PC-9 (cell line): Measurements from ENCODE around the gene MXD1. TPM values are rescaled to one million over a fixed set of nuclear protein-coding genes. Genes with fewer than 3 reads are reported as not detected.

Experiments used
- BruUV-seq: library from RNA; stranded (reverse); fragments of 400-500 nt; replicated peaks from 2 replicates; lab custom pipeline; 2021; lab: Mats Ljungman, UMichigan
- CTCF ChIA-PET: fragments of 300-600 bp; sonication (Branson Sonifier 250); formaldehyde crosslinking; loops from one replicate; lab custom pipeline; 2022; ENCODE audit warnings: antibody characterized with exemption; lab: Charles Lee
- POLR2A ChIA-PET: fragments of 300-600 bp; sonication (Branson Sonifier 250); formaldehyde crosslinking; loops from one replicate; lab custom pipeline; 2022; ENCODE audit warnings: antibody characterized with exemption; ENCODE audit not compliant: unreplicated experiment; lab: Charles Lee
- DNase-seq, 2 experiments: peaks; one replicate each; pipeline versions ENCODE4 v3.0.0 to v3.0.0-alpha.2; 2015 to 2022; ENCODE audit warnings: mixed read lengths in 1 of 2
- H2AFZ ChIP-seq: fragments of 200-600 bp; sonication (generic); 2 replicates; pipeline ENCODE4 v1.8.1; 2017; ENCODE audit warnings: antibody characterized with exemption
- H3F3A ChIP-seq: fragments of 200-600 bp; sonication (generic); 2 replicates; pipeline ENCODE4 v1.8.1; 2017; ENCODE audit warnings: antibody characterized with exemption, mild to moderate bottlenecking, low read depth; ENCODE audit not compliant: insufficient read depth
- H3K27ac ChIP-seq: fragments of 200-600 bp; sonication (generic); 2 replicates; pipeline ENCODE4 v1.6.1; 2016; ENCODE audit warnings: mixed run types
- H3K27me3 ChIP-seq: fragments of 200-600 bp; sonication (generic); 2 replicates; pipeline ENCODE4 v1.6.1; 2016; ENCODE audit warnings: low read depth, mixed run types; ENCODE audit not compliant: insufficient read depth
- H3K36me3 ChIP-seq: fragments of 200-600 bp; sonication (generic); 2 replicates; pipeline ENCODE4 v1.6.1; 2016; ENCODE audit warnings: low read depth, mixed run types
- H3K4me1 ChIP-seq: fragments of 200-600 bp; sonication (generic); replicated peaks from 2 replicates; pipeline ENCODE4 v1.6.1; 2016; ENCODE audit warnings: mixed run types; ENCODE audit not compliant: insufficient read depth
- H3K4me2 ChIP-seq: fragments of 200-600 bp; sonication (generic); 2 replicates; pipeline ENCODE4 v1.6.1; 2017; ENCODE audit warnings: mixed run types
- H3K4me3 ChIP-seq: fragments of 200-600 bp; sonication (generic); 2 replicates; pipeline ENCODE4 v1.6.1; 2016; ENCODE audit warnings: mixed run types
- H3K79me2 ChIP-seq: fragments of 200-600 bp; sonication (generic); 2 replicates; pipeline ENCODE4 v1.6.1; 2017; ENCODE audit warnings: low read depth, mixed run types
- H3K9me2 ChIP-seq: fragments of 200-600 bp; sonication (generic); 2 replicates; pipeline ENCODE4 v1.8.1; 2017; ENCODE audit warnings: mild to moderate bottlenecking; ENCODE audit not compliant: insufficient read depth
- H3K9me3 ChIP-seq: fragments of 200-600 bp; sonication (generic); 2 replicates; pipeline ENCODE4 v1.8.1; 2016; ENCODE audit warnings: low read depth; ENCODE audit not compliant: insufficient read depth
- H4K20me1 ChIP-seq: fragments of 200-600 bp; sonication (generic); 2 replicates; pipeline ENCODE4 v1.8.1; 2017; ENCODE audit not compliant: insufficient read depth
- CTCF ChIP-seq: fragments of 200-600 bp; sonication (generic); conservative IDR thresholded peaks from 2 replicates; pipeline ENCODE4 v1.6.1; 2017; ENCODE audit warnings: mixed run types, antibody characterized with exemption, mild to moderate bottlenecking, moderate library complexity
- EZH2 ChIP-seq: fragments of 200-600 bp; sonication (generic); IDR thresholded peaks from 2 replicates; pipeline ENCODE4 v1.8.0; 2017; ENCODE audit warnings: antibody characterized with exemption, low read depth
- intact Hi-C: fragments of 100-400 bp; cut with micrococcal nuclease; formaldehyde crosslinking; loops from one replicate; pipeline ENCODE4 v1.10.0; 2022; ENCODE audit not compliant: unreplicated experiment
- total RNA-seq: library from RNA; stranded (reverse); gene quantifications from 2 replicates; pipeline ENCODE4 v1.2.3, GENCODE V29; 2021

The MXD1 gene
- total RNA-seq, 1 experiment from 2014 or later: 8.8 TPM

- intact Hi-C loops: loop anchor here (5.0 kb wide), 1 partner anchor 63 kb away; no protein-coding TSS in a partner anchor
Measured at GRCh38 chr2:69934614-69934908, 19.7 kb downstream of the MXD1 start.

GRCh38 chr2:69935011-69935410, 20.1 kb downstream of the MXD1 start:
- H3K4me2 ChIP-seq: peak overlapping the region; percentile 61; the same call in 1 of the 2 replicates
- H3K4me1 ChIP-seq: peaks cover 35% of the 10 kb centered on the region
- no peaks in the 10 kb centered on the region for H3K9me3 ChIP-seq
- no peak overlapping the region for H3K4me3 ChIP-seq
- no TSS peak for BruUV-seq
- intact Hi-C loops: no loop called here
- CTCF ChIA-PET: no interaction called here
- TF ChIP-seq EZH2 (no peak), CTCF (no peak)
- no peaks in the 10 kb centered on the region for H4K20me1 ChIP-seq
- H3K36me3 ChIP-seq: peaks cover 43% of the 10 kb centered on the region
- peaks cover 15% of the 10 kb centered on the region; the same call in 1 of the 2 replicates for H3K79me2 ChIP-seq
- no peak overlapping the region for H2AFZ ChIP-seq
- no peaks in the 10 kb centered on the region for H3K27me3 ChIP-seq
- H3F3A ChIP-seq: peaks cover 34% of the 10 kb centered on the region
- DNase-seq: no peak
- H3K27ac ChIP-seq: peak overlapping the region; percentile 93
- H3K9me2 ChIP-seq: no peaks in the 10 kb centered on the region
- POLR2A ChIA-PET: no interaction called here

More at GRCh38 chr2:69934614-69934908, 19.7 kb downstream of the MXD1 start:
- Histone ChIP-seq H3F3A (peaks cover 30% of the 10 kb centered on the region), H3K9me2 (no peaks in the 10 kb centered on the region), H3K79me2 (peaks cover 15% of the 10 kb centered on the region; the same call in 1 of the 2 replicates), H3K9me3 (no peaks in the 10 kb centered on the region), H3K36me3 (peaks cover 42% of the 10 kb centered on the region), H3K27me3 (no peaks in the 10 kb centered on the region), H3K4me2 (peak overlapping the region; percentile 61), H3K4me3 (no peak overlapping the region), H3K27ac (peak overlapping the region; percentile 93), H2AFZ (no peak overlapping the region), H4K20me1 (no peaks in the 10 kb centered on the region), H3K4me1 (peaks cover 35% of the 10 kb centered on the region)
- TF ChIP-seq EZH2 (no peak), CTCF (no peak)
- DNase-seq: no peak
- ChIA-PET POLR2A (no interaction called here), CTCF (interaction anchor here (1.5 kb wide), 1 partner anchor 95 kb away, joined by 3 read pairs; no protein-coding TSS in a partner anchor)
- no TSS peak for BruUV-seq

GRCh38 chr2:69936906-69937305, 22.0 kb downstream of the MXD1 start:
- Histone ChIP-seq H3K27me3 (no peaks in the 10 kb centered on the region), H3K36me3 (peaks cover 52% of the 10 kb centered on the region), H3K9me2 (no peaks in the 10 kb centered on the region), H3K4me3 (no peak overlapping the region), H3F3A (peaks cover 37% of the 10 kb centered on the region), H3K27ac (no peak overlapping the region), H3K4me2 (no peak overlapping the region), H4K20me1 (no peaks in the 10 kb centered on the region), H3K9me3 (no peaks in the 10 kb centered on the region), H3K4me1 (peaks cover 34% of the 10 kb centered on the region), H3K79me2 (peaks cover 11% of the 10 kb centered on the region; the same call in 1 of the 2 replicates), H2AFZ (no peak overlapping the region)
- intact Hi-C loops: no loop called here
- no TSS peak for BruUV-seq
- DNase-seq: no peak
- POLR2A ChIA-PET: no interaction called here
- no peak for TF ChIP-seq EZH2
- no peak for TF ChIP-seq CTCF
- CTCF ChIA-PET: no interaction called here
